GM12801 (cell line): ENCODE data around the gene HHAT.

Experiments
- TF ChIP-seq, protein P1 (sequence below): IDR thresholded peaks from one replicate; pipeline ENCODE4 v1.5.1; 2011; ENCODE audit warnings: control low read depth; ENCODE audit not compliant: insufficient read length; ENCODE audit errors: extremely low read depth

The HHAT gene

DNA sequence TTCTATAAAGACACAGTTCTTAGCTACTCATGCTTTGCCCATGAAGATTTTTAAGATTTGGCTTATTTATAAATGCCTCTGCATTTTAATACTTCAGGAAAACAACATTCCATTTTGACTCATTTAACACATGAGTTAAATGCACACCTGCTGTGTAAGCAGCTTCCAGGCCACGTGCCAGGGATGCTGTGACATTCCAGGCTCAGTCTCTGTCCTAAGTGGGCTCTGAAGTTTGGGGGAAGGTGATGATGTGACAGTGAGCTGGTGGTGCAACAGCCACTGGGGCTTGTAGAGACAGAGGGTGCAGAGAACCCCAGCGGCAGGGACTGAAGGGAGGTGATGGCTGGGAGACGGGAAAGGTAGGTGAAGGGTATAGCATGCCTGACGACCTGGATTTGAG is 40.7 kb downstream of the HHAT start:
- TF ChIP-seq, protein P1, sequence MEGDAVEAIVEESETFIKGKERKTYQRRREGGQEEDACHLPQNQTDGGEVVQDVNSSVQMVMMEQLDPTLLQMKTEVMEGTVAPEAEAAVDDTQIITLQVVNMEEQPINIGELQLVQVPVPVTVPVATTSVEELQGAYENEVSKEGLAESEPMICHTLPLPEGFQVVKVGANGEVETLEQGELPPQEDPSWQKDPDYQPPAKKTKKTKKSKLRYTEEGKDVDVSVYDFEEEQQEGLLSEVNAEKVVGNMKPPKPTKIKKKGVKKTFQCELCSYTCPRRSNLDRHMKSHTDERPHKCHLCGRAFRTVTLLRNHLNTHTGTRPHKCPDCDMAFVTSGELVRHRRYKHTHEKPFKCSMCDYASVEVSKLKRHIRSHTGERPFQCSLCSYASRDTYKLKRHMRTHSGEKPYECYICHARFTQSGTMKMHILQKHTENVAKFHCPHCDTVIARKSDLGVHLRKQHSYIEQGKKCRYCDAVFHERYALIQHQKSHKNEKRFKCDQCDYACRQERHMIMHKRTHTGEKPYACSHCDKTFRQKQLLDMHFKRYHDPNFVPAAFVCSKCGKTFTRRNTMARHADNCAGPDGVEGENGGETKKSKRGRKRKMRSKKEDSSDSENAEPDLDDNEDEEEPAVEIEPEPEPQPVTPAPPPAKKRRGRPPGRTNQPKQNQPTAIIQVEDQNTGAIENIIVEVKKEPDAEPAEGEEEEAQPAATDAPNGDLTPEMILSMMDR = no peak

DNA sequence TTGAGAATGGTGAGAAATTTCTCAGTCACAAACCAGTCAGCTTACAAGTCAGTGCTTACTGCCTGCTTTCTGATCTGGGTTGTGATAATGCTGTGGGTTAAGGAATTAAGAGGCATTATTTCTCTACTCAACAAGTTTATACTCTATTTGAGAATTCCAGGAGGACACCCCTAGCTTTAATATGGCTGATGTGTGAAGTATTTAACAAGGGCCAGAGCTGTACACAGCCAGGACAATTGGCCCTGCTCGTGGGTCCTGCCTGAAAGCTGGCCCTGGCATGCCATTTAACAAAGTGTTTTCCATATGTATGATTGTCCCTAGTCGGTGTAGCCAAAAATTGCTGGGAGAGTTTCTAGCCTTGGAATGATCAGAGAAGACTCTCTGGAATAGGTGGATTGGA is 43.2 kb downstream of the HHAT start:
- TF ChIP-seq, protein P1 = no peak

DNA sequence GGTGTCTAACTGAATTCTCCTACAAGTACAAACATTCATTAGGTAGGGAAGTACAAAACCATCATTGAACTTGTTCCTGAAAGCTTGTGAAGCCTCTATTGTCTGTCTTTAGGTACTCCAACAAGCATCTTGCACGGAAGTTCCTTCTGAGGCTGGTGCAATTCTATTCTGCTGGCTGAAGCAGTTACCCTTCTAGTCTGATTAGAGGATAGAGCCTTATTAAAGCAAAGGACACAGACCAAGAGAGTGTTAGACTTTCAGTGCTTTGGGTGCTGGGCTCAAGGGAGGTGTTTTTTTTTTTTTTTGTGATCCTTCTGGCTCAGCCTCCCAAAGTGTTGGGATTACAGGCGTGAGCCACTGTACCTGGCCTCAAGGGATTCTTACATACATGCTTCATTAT is 43.8 kb downstream of the HHAT start:
- TF ChIP-seq, protein P1 = no peak

DNA sequence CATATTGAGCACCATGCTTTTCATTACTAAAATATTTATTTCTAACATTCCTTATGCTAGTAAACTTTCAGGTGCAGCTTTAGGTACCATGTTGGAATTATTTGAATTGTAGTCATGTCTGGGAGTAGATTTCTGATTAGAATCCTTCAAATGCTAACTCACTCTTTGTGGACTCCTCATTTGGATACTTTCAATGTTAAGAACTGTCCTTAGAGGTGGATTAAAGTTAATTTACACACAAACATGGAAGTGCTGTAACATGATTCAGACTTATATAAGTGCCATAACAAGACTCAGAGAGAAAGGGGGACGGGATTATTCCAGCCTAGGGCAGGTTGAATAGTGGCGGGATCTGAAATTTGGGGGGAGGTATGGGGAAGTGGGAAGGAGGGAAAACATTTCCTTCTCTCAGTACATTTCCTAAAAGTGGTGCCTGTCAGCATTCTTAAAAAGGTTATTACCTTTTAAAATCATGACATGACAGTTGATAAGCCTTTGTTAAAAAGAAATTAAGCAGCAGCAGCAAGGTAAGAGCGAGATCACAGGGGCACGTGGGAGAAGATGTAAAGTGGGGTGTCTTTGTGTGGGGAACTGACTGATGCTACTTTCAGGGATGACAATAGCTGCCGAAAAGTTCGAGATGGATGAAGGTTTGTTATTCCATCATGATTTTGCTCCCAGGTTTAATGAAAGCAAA is 44.4 kb downstream of the HHAT start:
- TF ChIP-seq, protein P1 = no peak

DNA sequence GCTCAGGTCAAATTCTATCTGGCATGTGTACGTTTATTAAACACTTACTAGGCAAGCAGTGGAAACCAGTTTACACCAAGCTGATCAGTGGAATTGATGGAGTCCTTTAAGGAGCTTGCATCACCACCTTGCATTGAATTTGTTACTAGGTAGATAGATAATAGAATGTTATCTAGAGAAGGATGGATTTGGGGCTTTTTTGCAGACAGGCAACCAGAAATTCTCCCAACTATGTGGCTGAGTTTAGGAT is 44.9 kb downstream of the HHAT start:
- TF ChIP-seq, protein P1 = no peak

DNA sequence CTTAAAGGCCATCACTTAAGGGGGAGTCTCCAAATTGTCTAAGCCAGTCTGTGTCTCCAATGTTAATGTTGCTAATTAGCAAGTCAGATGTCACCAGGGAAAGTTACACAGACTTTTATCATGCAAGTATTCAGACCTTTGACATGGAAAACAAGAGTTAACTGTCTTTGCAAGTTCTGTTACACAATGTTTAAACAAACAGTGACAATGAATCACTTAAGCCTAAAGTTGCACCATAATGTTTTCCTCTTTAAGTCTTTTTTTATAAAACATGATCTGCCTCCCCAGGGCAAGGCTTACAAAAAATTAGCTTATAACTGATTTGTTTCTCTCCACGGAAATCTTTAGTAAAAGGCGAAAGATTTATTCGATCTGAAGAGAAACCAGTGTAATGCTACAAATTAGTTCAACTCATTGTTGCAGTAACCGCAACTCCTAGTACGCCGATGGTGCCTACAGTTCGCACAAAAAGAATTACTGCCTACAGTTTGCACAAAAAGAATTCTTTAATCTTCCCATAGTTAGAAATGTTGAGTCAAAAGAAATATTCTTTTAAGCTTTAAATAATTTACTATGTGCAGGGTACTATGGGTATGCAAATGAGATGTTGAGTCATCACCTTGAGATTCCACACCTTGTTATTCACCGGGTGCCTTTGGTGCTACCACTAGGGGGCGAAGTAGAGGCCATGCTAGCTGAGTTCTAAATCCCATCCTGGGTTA is 45.3 kb downstream of the HHAT start:
- TF ChIP-seq, protein P1 = no peak

DNA sequence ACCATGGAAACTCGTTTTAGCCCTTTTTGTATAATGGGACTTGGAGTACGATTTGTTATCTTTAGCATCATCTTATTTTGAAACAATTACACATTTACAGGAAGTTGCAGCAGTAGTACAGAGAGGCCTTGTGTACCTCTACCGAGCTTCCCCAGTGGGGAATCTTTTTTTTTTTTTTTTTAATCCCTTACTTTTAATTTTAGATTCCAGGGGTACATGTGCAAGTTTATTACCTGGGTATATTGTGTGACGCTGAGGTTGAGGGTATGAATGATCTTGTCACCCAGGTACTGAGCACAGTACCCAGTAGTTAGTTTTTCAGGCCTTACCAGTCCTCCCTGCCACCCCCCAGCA is 45.9 kb downstream of the HHAT start:
- TF ChIP-seq, protein P1 = no peak
